CD4-positive, alpha-beta T cell treated with Interleukin-4 for 4 hours (primary cell): ENCODE results near the gene ITGA4.
A peak's percentile ranks its signal among the peaks of the same experiment; 100 is the strongest.
"Not testable (repeated sequence)": the region's sequence is repeated elsewhere in the genome, so short reads cannot be mapped to it uniquely, and the experiment has no call there.

ENCODE experiments used
- DNase-seq: peaks from one replicate; pipeline ENCODE4 v3.0.0-alpha.2; 2020

ITGA4 gene

GRCh38 chr2:181457121-181457740 is at the start of gene ITGA4:
Gene ITGA4, plus strand, starts transcription at chr2:181457386. Its CDS starts 269 bp downstream, at chr2:181457655.
- DNase-seq = peak; percentile 87

- DNase-seq = no peak
Measured at GRCh38 chr2:181408861-181409260, 48.3 kb upstream of the ITGA4 start.

DNA sequence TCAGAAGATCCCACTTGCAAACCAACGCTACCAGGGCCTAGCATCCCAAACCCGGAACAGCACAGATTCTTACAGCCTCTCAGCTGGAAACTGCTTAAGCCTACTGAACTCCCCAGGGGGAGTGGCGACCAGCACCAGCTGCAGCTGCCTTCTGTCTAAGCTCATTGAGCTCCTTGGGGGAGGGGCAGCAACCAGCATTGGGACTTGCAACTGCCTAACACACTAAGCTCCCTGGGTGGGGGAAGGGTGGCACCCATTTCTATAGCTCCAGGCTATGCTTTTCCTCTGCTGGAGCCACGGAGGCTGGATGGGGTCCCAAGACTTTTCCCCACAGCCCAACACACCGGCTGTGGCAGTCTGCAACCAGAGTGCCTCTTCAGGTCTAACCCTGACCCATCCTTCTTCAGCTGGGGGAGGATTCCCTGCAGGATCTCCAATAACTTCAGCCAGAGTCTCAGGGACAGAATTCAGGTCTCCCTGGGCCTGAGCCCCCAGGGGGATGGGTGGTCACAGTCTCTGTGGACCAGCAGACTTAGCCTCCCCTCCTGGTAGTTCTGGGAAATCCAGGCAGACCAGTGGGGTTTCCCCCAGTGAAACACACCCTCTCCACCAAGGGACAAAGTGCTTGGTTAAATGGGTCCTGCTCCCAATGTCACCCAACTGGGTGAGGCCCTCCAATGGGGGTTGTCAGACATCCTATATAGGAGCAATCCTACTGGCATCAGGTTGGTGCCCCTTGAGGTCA is 45.9 kb upstream of the ITGA4 start:
- DNase-seq = no peak

- no peak for DNase-seq
Measured at GRCh38 chr2:181419129-181419855, 37.9 kb upstream of the ITGA4 start.

DNA sequence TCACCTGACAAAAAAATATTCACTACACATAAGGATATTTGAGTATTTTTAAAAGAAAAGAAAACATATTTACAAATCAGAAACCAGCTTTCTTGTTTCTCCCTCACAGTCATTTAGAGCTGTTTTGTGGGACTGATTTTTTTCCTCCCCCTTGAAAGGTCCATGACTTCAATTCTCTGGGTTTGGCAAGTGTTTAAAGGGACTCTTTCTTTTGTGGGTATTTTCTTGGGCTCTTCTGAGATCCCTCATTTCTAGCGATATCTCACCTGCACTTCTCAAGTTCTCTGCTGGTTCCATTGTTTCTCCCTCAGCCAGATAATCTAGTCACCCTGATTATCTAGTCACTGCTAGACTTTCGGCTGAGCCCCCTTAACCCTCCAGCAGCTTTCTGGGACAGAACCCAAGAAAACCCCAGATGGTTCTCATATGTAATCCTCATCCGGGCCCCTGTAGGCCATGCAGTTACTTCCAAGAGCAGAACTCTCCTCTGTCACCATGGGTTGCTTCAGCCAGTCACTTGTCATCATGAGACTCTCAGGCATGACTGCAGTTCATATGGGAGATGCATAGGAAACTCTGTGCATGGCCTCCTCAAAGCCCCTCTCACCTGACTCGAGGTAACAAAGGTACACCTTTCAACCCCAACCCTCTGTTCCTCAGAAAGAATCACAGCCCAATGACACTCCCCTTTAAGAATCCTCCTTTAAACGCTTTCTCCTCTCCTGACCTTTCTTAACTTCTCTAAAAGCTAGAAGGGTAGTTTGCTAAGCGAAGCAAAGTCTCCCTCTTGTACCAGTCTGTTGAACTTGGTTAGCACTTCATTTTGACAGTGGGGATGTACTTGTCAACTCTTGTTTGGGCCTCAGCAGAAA is 36.7 kb upstream of the ITGA4 start:
- no peak for DNase-seq

DNA sequence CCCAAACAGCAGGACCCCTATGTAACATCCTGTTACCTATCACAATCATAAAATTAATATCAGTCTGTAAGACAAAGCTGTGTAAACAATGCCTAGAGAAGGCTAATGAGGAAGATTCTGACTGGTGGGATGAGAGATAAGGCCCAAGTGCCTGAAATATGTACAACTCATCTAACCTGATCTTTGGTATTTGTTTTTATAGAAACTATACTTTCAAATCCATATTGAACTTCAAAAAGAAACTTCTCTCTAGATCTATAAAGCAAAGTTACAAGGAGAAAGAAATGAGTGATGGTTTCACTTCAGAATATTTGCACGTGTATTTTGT is 36.1 kb upstream of the ITGA4 start:
- no peak for DNase-seq

DNA sequence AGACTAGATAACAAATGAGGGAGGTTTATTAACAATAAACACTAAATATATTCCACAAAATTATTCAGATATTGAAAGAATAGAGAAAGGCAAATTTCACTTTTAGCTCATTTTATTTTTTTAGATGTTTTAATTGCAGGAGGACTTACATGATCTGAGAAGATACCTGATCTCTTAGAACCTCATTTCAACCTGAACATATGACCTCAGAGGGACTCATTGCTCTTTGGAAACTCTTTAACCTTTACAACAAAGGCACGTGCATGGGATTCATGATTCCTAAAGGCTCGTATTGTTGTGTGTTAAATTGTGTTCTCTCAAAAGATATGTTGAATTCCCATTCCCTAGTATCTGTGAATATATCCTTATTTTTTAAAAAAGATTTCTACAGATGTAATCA is 35.7 kb upstream of the ITGA4 start:
- DNase-seq = no peak

- no peak for DNase-seq
Measured at GRCh38 chr2:181426672-181427071, 30.5 kb upstream of the ITGA4 start.

DNA sequence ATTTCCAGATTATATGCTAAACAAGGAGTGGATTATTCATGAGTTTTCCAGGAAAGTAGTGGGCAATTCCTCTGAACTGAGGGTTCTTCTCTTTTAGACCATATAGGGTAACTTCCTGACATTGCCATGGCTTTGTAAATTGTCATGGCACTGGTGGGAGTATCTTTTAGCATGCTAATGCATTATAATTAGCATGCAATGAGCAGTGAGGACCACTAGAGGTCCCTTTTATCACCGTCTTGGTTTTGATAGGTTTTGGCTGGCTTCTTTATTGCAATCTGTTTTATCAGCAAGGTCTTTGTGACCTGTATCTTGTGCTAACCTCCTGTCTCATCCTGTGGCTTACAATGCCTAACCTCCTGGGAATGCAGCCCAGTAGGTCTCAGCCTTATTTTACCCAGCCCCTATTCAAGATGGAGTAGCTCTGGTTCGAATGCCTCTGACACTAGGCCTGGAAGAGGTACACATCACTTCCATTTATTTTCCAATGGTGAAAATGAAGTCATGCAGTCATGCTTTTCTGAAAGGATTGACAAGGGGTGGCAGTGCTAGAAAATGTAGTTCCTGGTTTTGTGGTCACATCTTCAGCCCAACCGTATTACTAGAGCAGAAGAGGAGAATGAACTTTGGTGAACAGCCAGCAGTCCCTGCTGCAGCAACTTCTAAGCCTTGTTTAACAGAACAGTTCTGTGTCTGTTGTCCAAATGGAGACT is 26.6 kb upstream of the ITGA4 start:
- DNase-seq = peak; percentile 60

- DNase-seq = no peak
Measured at GRCh38 chr2:181431674-181432073, 25.5 kb upstream of the ITGA4 start.

DNA sequence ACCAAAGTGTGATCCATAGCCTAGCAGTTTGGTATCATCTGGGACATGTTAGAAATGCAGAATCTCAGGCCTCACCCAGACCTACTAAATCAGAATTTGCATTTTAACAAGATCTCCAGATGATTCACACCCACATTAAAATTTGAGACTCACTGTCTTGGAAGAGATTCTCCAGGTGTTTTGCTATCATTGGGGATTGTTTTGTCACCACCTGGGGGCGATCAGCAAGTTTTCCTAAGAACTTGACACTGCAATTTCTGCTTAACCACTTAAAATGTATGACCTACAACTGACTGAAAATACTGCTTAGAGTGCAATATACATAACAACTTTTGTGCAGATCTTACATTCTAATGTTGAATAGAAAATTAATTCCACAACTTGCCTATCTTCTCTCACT is 18.9 kb upstream of the ITGA4 start:
- DNase-seq = peak; percentile 62

GRCh38 chr2:181440344-181440743 is 16.8 kb upstream of the ITGA4 start:
- no peak for DNase-seq

DNA sequence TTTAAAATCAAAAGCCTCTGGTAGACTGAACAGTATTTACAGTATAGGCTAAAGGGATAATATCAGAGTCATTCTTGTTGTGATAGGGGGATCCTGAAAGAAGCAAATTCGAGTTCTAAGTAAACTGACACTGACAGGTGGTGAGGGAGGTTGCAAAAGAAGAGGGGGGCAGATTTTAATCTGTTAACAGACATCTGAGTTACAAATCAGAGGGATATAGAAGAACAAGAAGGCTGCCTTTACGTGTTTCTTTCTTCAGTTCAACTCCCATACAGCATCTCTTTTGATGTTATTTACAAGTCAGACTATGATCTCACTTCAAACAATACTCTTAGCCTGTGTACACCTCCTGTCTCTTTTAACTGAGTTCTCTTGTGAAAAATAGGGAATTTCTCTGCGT is 16.3 kb upstream of the ITGA4 start:
- no peak for DNase-seq

GRCh38 chr2:181441670-181442069 is 15.5 kb upstream of the ITGA4 start:
- no peak for DNase-seq

GRCh38 chr2:181444654-181445053 is 12.5 kb upstream of the ITGA4 start:
- DNase-seq = no peak

DNA sequence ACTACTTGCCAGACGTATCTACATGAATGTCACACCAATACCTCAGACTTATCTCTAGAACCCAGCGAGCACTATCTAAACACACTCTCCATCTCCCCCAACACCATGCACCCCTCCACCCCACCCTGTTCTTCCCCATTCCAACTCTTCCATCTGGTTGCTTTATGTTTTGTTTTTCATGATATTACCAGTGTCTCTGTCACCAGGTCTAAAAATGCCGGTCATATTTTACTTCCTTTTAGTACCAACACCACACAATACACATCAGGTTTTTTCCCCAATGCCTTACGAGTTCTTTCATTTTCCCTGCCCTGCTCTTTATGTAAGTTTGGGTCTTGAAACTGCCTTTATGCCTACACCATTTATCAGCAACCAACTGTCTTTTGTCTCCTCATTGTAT is 10.2 kb upstream of the ITGA4 start:
- no peak for DNase-seq

GRCh38 chr2:181449278-181449677 is 7.9 kb upstream of the ITGA4 start:
- DNase-seq = not testable (repeated sequence)

DNA sequence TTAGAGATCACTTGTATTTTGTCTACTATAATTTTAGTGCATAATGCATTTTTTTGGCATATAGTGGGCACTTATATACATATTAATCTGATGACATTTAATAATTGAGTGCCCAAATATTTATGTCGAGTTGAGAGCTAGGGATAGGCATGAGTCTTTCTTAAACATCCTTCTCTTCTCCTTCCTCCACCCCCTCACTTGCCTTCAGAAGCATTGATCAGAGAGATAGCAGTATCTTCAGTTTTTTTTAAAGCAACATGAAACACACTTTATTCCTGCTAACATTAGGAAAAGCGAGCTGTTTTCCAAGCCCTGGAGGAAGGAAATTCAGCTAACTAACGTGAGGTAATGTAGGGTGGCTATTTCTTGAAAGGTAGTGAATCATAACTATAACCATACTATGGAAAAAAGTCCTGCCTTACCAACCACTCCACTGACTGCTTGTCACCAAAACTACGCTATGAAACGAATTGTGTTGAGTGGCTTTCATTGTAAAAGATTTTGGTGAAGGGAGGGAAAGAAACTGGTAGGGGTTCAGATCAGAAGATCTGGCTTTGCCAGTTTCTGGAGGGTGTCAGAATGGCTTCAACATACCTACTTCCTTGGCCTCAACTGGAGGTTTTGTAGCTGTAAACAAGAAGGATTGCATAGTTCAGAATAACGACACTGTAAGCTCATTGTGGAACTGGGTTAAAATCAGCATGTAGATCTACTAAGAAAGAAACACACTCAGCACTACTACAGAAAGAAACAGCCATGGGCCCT is 2.3 kb upstream of the ITGA4 start:
- DNase-seq = no peak

GRCh38 chr2:181456660-181457120 is 496 bp upstream of the ITGA4 start:
- DNase-seq = peak; percentile 85

DNA sequence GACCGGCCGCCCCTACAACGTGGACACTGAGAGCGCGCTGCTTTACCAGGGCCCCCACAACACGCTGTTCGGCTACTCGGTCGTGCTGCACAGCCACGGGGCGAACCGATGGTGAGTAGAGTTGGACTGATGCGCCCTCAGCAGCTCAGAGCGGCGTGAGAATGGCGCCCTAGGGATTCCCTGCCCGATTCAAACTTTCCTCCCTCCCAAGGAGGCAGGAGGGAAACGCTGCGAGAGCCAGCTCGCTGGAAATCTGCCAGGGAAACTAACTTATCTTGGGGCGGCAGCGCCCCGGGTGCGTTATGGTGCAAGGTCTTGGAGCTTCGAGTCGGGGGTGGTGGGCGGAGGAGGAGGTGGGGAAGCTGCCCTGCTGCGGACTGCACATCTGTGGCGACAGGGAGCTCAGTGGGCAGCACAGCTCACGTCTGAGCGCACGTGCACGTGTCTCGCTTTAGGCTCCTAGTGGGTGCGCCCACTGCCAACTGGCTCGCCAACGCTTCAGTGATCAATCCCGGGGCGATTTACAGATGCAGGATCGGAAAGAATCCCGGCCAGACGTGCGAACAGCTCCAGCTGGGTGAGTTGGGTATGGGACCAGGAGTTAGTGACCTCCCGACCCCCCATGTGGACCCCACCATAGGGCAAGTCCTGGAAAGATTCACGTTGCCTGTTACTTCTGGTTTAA is 697 bp downstream of the ITGA4 start:
- DNase-seq = peak; percentile 67

DNA sequence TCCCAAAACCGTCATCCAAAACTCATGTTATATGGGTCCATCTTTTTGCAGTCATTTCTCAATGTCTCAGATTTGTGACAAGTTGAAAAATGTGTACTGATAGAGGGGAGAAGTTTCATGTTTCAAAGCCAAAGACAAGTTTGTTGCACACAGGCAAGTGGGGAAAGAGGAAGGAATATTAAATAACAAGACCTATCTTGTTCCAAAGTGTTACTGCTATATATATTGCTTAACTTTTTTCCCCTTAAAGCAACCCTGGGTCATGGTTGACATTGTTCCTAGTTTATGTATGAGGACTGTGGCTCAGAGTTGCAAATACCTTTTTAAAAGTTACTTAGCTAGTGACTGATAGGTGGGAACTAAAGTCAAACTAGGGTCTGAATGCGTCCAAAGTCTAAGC is 1.7 kb downstream of the ITGA4 start:
- no peak for DNase-seq
